B cell (primary cell): Measurements from ENCODE around the gene CDK12. TPM values are rescaled to one million over a fixed set of nuclear protein-coding genes. Genes with fewer than 3 reads are reported as not detected.

Experiments
- ATAC-seq: fragments of 200-7000 bp; cut with Tn5 transposase; one replicate; pipeline ENCODE4 v1.10.0; 2021; ENCODE audit warnings: low read depth, mild to moderate bottlenecking, moderate number of reproducible peaks, moderate library complexity
- CTCF ChIA-PET: fragments of 350-600 bp; sonication (Branson Sonifier 250); formaldehyde crosslinking; loops from one replicate; lab custom pipeline; 2021; ENCODE audit warnings: antibody characterized with exemption, inconsistent platforms; lab: Charles Lee
- POLR2A ChIA-PET: fragments of 350-600 bp; sonication (Branson Sonifier 250); formaldehyde crosslinking; loops from one replicate; lab custom pipeline; 2021; ENCODE audit warnings: antibody characterized with exemption; lab: Charles Lee
- DNase-seq: peaks from one replicate; pipeline ENCODE4 v3.0.0; 2013
- H2AFZ ChIP-seq: 2 replicates; pipeline ENCODE4 v1.6.1; 2012; ENCODE audit warnings: mild to moderate bottlenecking, low read depth, low read length; ENCODE audit not compliant: insufficient read depth, poor library complexity, severe bottlenecking
- H3K27ac ChIP-seq, 2 donors: 1 replicate in 1 of 2; 2 replicates in 1 of 2; pipeline ENCODE4 v1.5.1; 2012 to 2013; ENCODE audit warnings: low read length in 2 of 2, mild to moderate bottlenecking in 2 of 2, moderate library complexity in 1 of 2
- H3K27me3 ChIP-seq, 4 experiments: fragments of 200-600 bp in 1 of 4; sonication (generic) in 1 of 4; replicated peaks in 1 of 4; 1 replicate in 2 of 4; 2 replicates in 2 of 4; pipeline versions ENCODE4 v1.6.1 to v1.7.0; 2013 to 2016; ENCODE audit warnings: low read length in 3 of 4, mild to moderate bottlenecking in 2 of 4, mixed read lengths in 1 of 4, moderate library complexity in 1 of 4; ENCODE audit not compliant: insufficient read depth in 4 of 4, control insufficient read depth in 3 of 4; ENCODE audit errors: control extremely low read depth in 1 of 4
- H3K36me3 ChIP-seq, 2 experiments: replicated peaks in 1 of 2; 1 replicate in 1 of 2; 2 replicates in 1 of 2; pipeline versions ENCODE4 v1.6.1 to v1.7.1; 2013; ENCODE audit warnings: low read length in 1 of 2; ENCODE audit not compliant: insufficient read depth in 2 of 2, control insufficient read depth in 1 of 2; ENCODE audit errors: control extremely low read depth in 1 of 2, extremely low read depth in 1 of 2
- H3K4me1 ChIP-seq, 2 donors: fragments of 200-600 bp in 1 of 2; sonication (generic) in 1 of 2; 1 replicate in 1 of 2; 2 replicates in 1 of 2; pipeline versions ENCODE4 v1.5.1 to v1.6.1; 2013 to 2017; ENCODE audit warnings: low read length in 2 of 2; ENCODE audit not compliant: control insufficient read depth in 2 of 2, insufficient read depth in 2 of 2
- H3K4me2 ChIP-seq: replicated peaks from 2 replicates; pipeline ENCODE3; 2012; ENCODE audit warnings: mild to moderate bottlenecking, low read depth, low read length; ENCODE audit not compliant: poor library complexity, severe bottlenecking
- H3K4me3 ChIP-seq, 5 experiments: fragments of 200-600 bp in 1 of 5; sonication (generic) in 1 of 5; 1 replicate in 3 of 5; 2 replicates in 2 of 5; pipeline versions ENCODE4 v1.5.1 to v1.7.0; 2011 to 2016; ENCODE audit warnings: low read length in 4 of 5, mild to moderate bottlenecking in 4 of 5, low read depth in 2 of 5, control low read depth in 1 of 5, moderate library complexity in 1 of 5; ENCODE audit not compliant: insufficient read depth in 1 of 5; ENCODE audit errors: control extremely low read depth in 1 of 5, extremely low read depth in 1 of 5
- H3K79me2 ChIP-seq: fragments of 200-600 bp; sonication (generic); one replicate; pipeline ENCODE4 v1.6.0; 2016; ENCODE audit warnings: low read length; ENCODE audit not compliant: control insufficient read depth, insufficient read depth
- H3K9ac ChIP-seq: fragments of 200-600 bp; sonication (generic); 2 replicates; pipeline ENCODE4 v1.6.1; 2017; ENCODE audit warnings: mild to moderate bottlenecking, low read length, moderate library complexity
- H3K9me3 ChIP-seq, 3 donors: one replicate each; pipeline versions ENCODE4 v1.6.1 to v1.7.1; 2013; ENCODE audit warnings: low read length in 2 of 3; ENCODE audit not compliant: control insufficient read depth in 2 of 3, insufficient read depth in 1 of 3; ENCODE audit errors: control extremely low read depth in 1 of 3
- H4K20me1 ChIP-seq: 2 replicates; pipeline ENCODE4 v1.6.0; 2012; ENCODE audit warnings: mild to moderate bottlenecking, low read length; ENCODE audit not compliant: insufficient read depth, control insufficient read depth, poor library complexity, severe bottlenecking
- H3K27ac Mint-ChIP-seq: one replicate; pipeline ENCODE4 v1.8.0; 2021; ENCODE audit warnings: mixed read lengths
- H3K27me3 Mint-ChIP-seq: one replicate; pipeline ENCODE4 v1.8.0; 2021; ENCODE audit warnings: mixed read lengths
- H3K4me1 Mint-ChIP-seq: one replicate; pipeline ENCODE4 v1.8.0; 2021; ENCODE audit warnings: mixed read lengths
- H3K4me3 Mint-ChIP-seq: one replicate; pipeline ENCODE4 v1.8.0; 2021; ENCODE audit warnings: mixed read lengths
- H3K9me3 Mint-ChIP-seq: one replicate; pipeline ENCODE4 v1.8.0; 2022; ENCODE audit warnings: mixed read lengths; ENCODE audit not compliant: insufficient read depth
- CTCF ChIP-seq: fragments of 200-600 bp; IDR thresholded peaks from one replicate; pipeline ENCODE4 v1.8.0; 2022; ENCODE audit warnings: antibody characterized with exemption, mild to moderate bottlenecking
- EZH2 ChIP-seq: IDR thresholded peaks from 2 replicates; pipeline ENCODE4 v1.6.1; 2012; ENCODE audit warnings: borderline replicate concordance, low read depth, mild to moderate bottlenecking, moderate library complexity, low read length; ENCODE audit not compliant: insufficient read depth, poor library complexity, severe bottlenecking
- WGBS: methylation state at CpG from one replicate; pipeline ENCODE4 v1.1.5; 2013; ENCODE audit warnings: missing lambda C conversion rate; ENCODE audit not compliant: insufficient coverage; 5-methylcytosine and 5-hydroxymethylcytosine counted together
- intact Hi-C: fragments of 100-400 bp; cut with micrococcal nuclease; formaldehyde crosslinking; loops from one replicate; pipeline ENCODE4 v1.10.0; 2022
- polyA plus RNA-seq: library from polyadenylated mRNA; depleted of rRNA; stranded (reverse); fragments of >200 nt; gene quantifications from 2 replicates; pipeline ENCODE4 v1.2.3, GENCODE V29; 2012
- total RNA-seq, 2 donors: library from RNA; stranded (reverse); fragments of 120-200 nt in 1 of 2; gene quantifications; 1 replicate in 1 of 2; 2 replicates in 1 of 2; pipeline versions ENCODE4 v1.2.3 to v1.2.4, GENCODE V29; 2013 to 2022

CDK12 gene
- total and polyA plus RNA-seq, 2 donors (not counting 1 experiment from before 2014, with no cell fraction given): 29.8 to 117 TPM

GRCh38 chr17:39517224-39517623 is 55.9 kb downstream of the CDK12 start:
- Histone ChIP-seq H3K4me1 (no peaks in the 10 kb centered on the region), H3K4me2 (no peak overlapping the region), H4K20me1 (no peaks in the 10 kb centered on the region), H3K79me2 (peaks cover under 1% of the 10 kb centered on the region), H3K27ac (no peak overlapping the region), H3K9ac (no peak overlapping the region), H3K36me3 (peaks cover 21 to 83% of the 10 kb centered on the region in 2 experiments), H3K27me3 (no peaks in the 10 kb centered on the region), H3K4me3 (no peak overlapping the region), H2AFZ (no peak overlapping the region), H3K9me3 (no peaks in the 10 kb centered on the region)
- POLR2A ChIA-PET: no interaction called here
- intact Hi-C loops: no loop called here
- Mint-ChIP-seq H3K4me1 (no peaks in the 10 kb centered on the region), H3K27ac (no peak overlapping the region), H3K4me3 (no peak overlapping the region), H3K9me3 (no peaks in the 10 kb centered on the region), H3K27me3 (no peaks in the 10 kb centered on the region)
- no peak for ATAC-seq
- DNase-seq: no peak
- WGBS: 93% methylated on average over 6 of the region's 7 CpGs
- CTCF ChIA-PET: no interaction called here
- TF ChIP-seq EZH2 (no peak), CTCF (no peak)

- H3K9me3 Mint-ChIP-seq: no peaks in the 10 kb centered on the region
- H3K27me3 ChIP-seq: no peaks in the 10 kb centered on the region
These were observed 64.7 kb downstream of the CDK12 start for GRCh38 chr17:39525801-39526506.

More at GRCh38 chr17:39525801-39526506, 64.7 kb downstream of the CDK12 start:
- POLR2A ChIA-PET: no interaction called here
- intact Hi-C loops: no loop called here
- H3K4me1 Mint-ChIP-seq: no peaks in the 10 kb centered on the region
- no peaks in the 10 kb centered on the region for H3K9me3 ChIP-seq
- WGBS: 95% methylated on average over 5 of the region's 6 CpGs
- no peak overlapping the region for H3K27ac Mint-ChIP-seq
- DNase-seq: no peak
- CTCF ChIA-PET: interaction anchor here (0.5 to 1.7 kb wide), 4 partner anchors 10 to 143 kb away, joined by 4 to 6 read pairs (median 4); partner anchors contain the start of gene PNMT
- no peak overlapping the region for H3K4me3 ChIP-seq
- H3K9ac ChIP-seq: no peak overlapping the region
- no peaks in the 10 kb centered on the region for H3K27me3 Mint-ChIP-seq
- no peak overlapping the region for H3K4me3 Mint-ChIP-seq
- H3K4me1 ChIP-seq: no peaks in the 10 kb centered on the region
- no peak for ATAC-seq
- no peak overlapping the region for H3K4me2 ChIP-seq
- TF ChIP-seq CTCF: no peak
- peaks cover 3% of the 10 kb centered on the region for H3K79me2 ChIP-seq
- H3K27ac ChIP-seq: no peak overlapping the region
- H2AFZ ChIP-seq: no peak overlapping the region
- peaks cover 2 to 75% of the 10 kb centered on the region in 2 experiments for H3K36me3 ChIP-seq
- no peaks in the 10 kb centered on the region for H4K20me1 ChIP-seq
